DOHH2 (cell line): ENCODE data around the gene TAL2.

Source experiments
- CTCF ChIP-seq: fragments of 200-600 bp; sonication (generic); IDR thresholded peaks from one replicate; pipeline ENCODE4 v1.5.1; 2014; ENCODE audit warnings: antibody characterized with exemption, mild to moderate bottlenecking, low read depth, low read length; ENCODE audit not compliant: poor library complexity, severe bottlenecking
- EZH2phosphoT487 ChIP-seq: fragments of 200-600 bp; sonication (generic); IDR thresholded peaks from 2 replicates; pipeline ENCODE4 v1.6.1; 2017; ENCODE audit warnings: borderline replicate concordance, mild to moderate bottlenecking, antibody characterized with exemption, low read length, moderate library complexity, mixed read lengths

- no peak for TF ChIP-seq CTCF
- no peak for TF ChIP-seq EZH2phosphoT487
Observed at GRCh38 chr9:105708405-105708804, 46.1 kb downstream of the TAL2 start.
